Fibroblast of skin of abdomen (primary cell): Measurements from ENCODE around the gene FOXJ2.
"Not testable (repeated sequence)": the region's sequence is repeated elsewhere in the genome, so short reads cannot be mapped to it uniquely, and the experiment has no call there.

Experiments
- DNase-seq: peaks from one replicate; pipeline ENCODE4 v3.0.0-alpha.2; 2013

Gene FOXJ2

GRCh38 chr12:8065991-8066594 is 33.6 kb downstream of the FOXJ2 start, which contains the start of gene C3AR1:
TSS of gene C3AR1 (minus strand) at chr12:8066359. CDS start at chr12:8060185, 6,174 bp downstream.
- peak; percentile 63 for DNase-seq

GRCh38 chr12:8069582-8069981 is 37.1 kb downstream of the FOXJ2 start:
- no peak for DNase-seq

GRCh38 chr12:8071820-8072219 is 39.3 kb downstream of the FOXJ2 start:
- DNase-seq = not testable (repeated sequence)

- no peak for DNase-seq
Measured at GRCh38 chr12:8075935-8076334, 43.4 kb downstream of the FOXJ2 start.

GRCh38 chr12:8076366-8076765 is 43.9 kb downstream of the FOXJ2 start:
- DNase-seq = no peak

GRCh38 chr12:8077207-8077606 is 44.7 kb downstream of the FOXJ2 start:
- peak; percentile 61 for DNase-seq

GRCh38 chr12:8078398-8078797 is 45.9 kb downstream of the FOXJ2 start:
- peak; percentile 76 for DNase-seq

GRCh38 chr12:8078916-8079315 is 46.4 kb downstream of the FOXJ2 start:
- no peak for DNase-seq

GRCh38 chr12:8080120-8080519 is 47.6 kb downstream of the FOXJ2 start:
- no peak for DNase-seq

- DNase-seq = no peak
Measured at GRCh38 chr12:8081251-8081920, 48.9 kb downstream of the FOXJ2 start.

GRCh38 chr12:8082808-8083100 is 50.2 kb downstream of the FOXJ2 start:
- no peak for DNase-seq

- not testable (repeated sequence) for DNase-seq
Measured at GRCh38 chr12:8084351-8084750, 51.8 kb downstream of the FOXJ2 start.

- no peak for DNase-seq
Measured at GRCh38 chr12:8087666-8088065, 55.1 kb downstream of the FOXJ2 start.

GRCh38 chr12:8088574-8088973 is 56.1 kb downstream of the FOXJ2 start:
- DNase-seq = no peak

- not testable (repeated sequence) for DNase-seq
Measured at GRCh38 chr12:8089277-8089676, 56.8 kb downstream of the FOXJ2 start.

- no peak for DNase-seq
Measured at GRCh38 chr12:8089716-8090115, 57.2 kb downstream of the FOXJ2 start.

- no peak for DNase-seq
Measured at GRCh38 chr12:8093291-8093690, 60.8 kb downstream of the FOXJ2 start.

GRCh38 chr12:8096281-8096915 is 63.9 kb downstream of the FOXJ2 start:
- DNase-seq = no peak

GRCh38 chr12:8099235-8099634 is 66.7 kb downstream of the FOXJ2 start:
- DNase-seq = no peak
